Stimulated activated CD4-positive, alpha-beta T cell treated with anti-CD3 and anti-CD28 coated beads, TNF-alpha, amount 100 ng/mL, for 1 hour (primary cell): Measurements from ENCODE around the gene ZNF30.
A peak's percentile ranks its signal among the peaks of the same experiment; 100 is the strongest.
"Not testable (repeated sequence)": the region's sequence is repeated elsewhere in the genome, so short reads cannot be mapped to it uniquely, and the experiment has no call there.

ENCODE experiments used
- DNase-seq, 3 donors: peaks; one replicate each; pipeline ENCODE4 v3.0.0-alpha.2; 2020; ENCODE audit warnings: low read depth in 3 of 3, low spot score in 1 of 3

Gene ZNF30

GRCh38 chr19:34960103-34960805 lies 33.6 kb downstream of the ZNF30 start:
- DNase-seq, result no peak

GRCh38 chr19:34960940-34961679 lies 34.4 kb downstream of the ZNF30 start:
- no peak for DNase-seq

GRCh38 chr19:34961775-34962686 lies 35.3 kb downstream of the ZNF30 start:
- no peak for DNase-seq

GRCh38 chr19:34962687-34963572 lies 36.2 kb downstream of the ZNF30 start:
- no peak for DNase-seq

- DNase-seq, result peak in 1 of 3 donors; percentile 26
These were observed 37.1 kb downstream of the ZNF30 start, which contains the start of gene ZNF792 for GRCh38 chr19:34963573-34964406. Gene ZNF792, minus strand, starts transcription at chr19:34964229. Its CDS starts 567 bp downstream, at chr19:34963662.

GRCh38 chr19:34964598-34964997 lies 37.9 kb downstream of the ZNF30 start:
- DNase-seq, result no peak

- not testable (repeated sequence) for DNase-seq
These were observed 38.8 kb downstream of the ZNF30 start for GRCh38 chr19:34965505-34965904.

GRCh38 chr19:34967551-34967950 lies 40.8 kb downstream of the ZNF30 start:
- no peak for DNase-seq

GRCh38 chr19:34969721-34970120 lies 43.0 kb downstream of the ZNF30 start:
- no peak for DNase-seq

GRCh38 chr19:34970185-34970780 lies 43.6 kb downstream of the ZNF30 start:
- DNase-seq, result not testable (repeated sequence)

GRCh38 chr19:34972163-34972705 lies 45.5 kb downstream of the ZNF30 start:
- DNase-seq, result no peak

GRCh38 chr19:34974646-34975045 lies 47.9 kb downstream of the ZNF30 start:
- DNase-seq, result no peak

GRCh38 chr19:34975056-34975455 lies 48.4 kb downstream of the ZNF30 start:
- no peak for DNase-seq

GRCh38 chr19:34976611-34977010 lies 49.9 kb downstream of the ZNF30 start:
- no peak for DNase-seq

GRCh38 chr19:34979819-34980640 lies 53.3 kb downstream of the ZNF30 start:
- DNase-seq, result no peak

GRCh38 chr19:34982275-34982674 lies 55.6 kb downstream of the ZNF30 start:
- DNase-seq, result no peak

GRCh38 chr19:34983786-34984185 lies 57.1 kb downstream of the ZNF30 start:
- no peak for DNase-seq

GRCh38 chr19:34984287-34984686 lies 57.6 kb downstream of the ZNF30 start:
- no peak for DNase-seq
